ENCODE data around the gene CDX2.

The CDX2 gene

GRCh38 chr13:27918918-27919658 is 50.0 kb downstream of the CDX2 start:
- DNase-seq (ENCODE audit: low read depth in 3 of 3, low spot score in 1 of 3), result no peak

GRCh38 chr13:27918041-27918917 is 50.8 kb downstream of the CDX2 start:
- DNase-seq (ENCODE audit: low read depth in 3 of 3, low spot score in 1 of 3), result no peak

- no peak for DNase-seq (ENCODE audit: low read depth in 3 of 3, low spot score in 1 of 3)
These were observed 51.8 kb downstream of the CDX2 start for GRCh38 chr13:27917121-27917947.

- DNase-seq (ENCODE audit: low read depth in 3 of 3, low spot score in 1 of 3), result no peak
These were observed 53.6 kb downstream of the CDX2 start for GRCh38 chr13:27915301-27916207.

GRCh38 chr13:27913160-27913559 is 56.0 kb downstream of the CDX2 start:
- no peak for DNase-seq (ENCODE audit: low read depth in 3 of 3, low spot score in 1 of 3)

- DNase-seq (ENCODE audit: low read depth in 3 of 3, low spot score in 1 of 3), result no peak
These were observed 57.6 kb downstream of the CDX2 start for GRCh38 chr13:27911521-27911920.
